ENCODE data around the gene CCDC117. TPM values are rescaled to one million over a fixed set of nuclear protein-coding genes. Genes with fewer than 3 reads are reported as not detected.
"Not testable (repeated sequence)": the region's sequence is repeated elsewhere in the genome, so short reads cannot be mapped to it uniquely, and the experiment has no call there.

CCDC117 gene
- total RNA-seq, 1 donor = 28.6 TPM

- Histone ChIP-seq H3K27ac (ENCODE audit: low read depth, low read length) (no peak overlapping the region), H3K79me2 (ENCODE audit: insufficient read depth, low read length) (no peaks in the 10 kb centered on the region), H4K20me1 (ENCODE audit: insufficient read depth, low read length) (peaks cover 4% of the 10 kb centered on the region), H3K4me2 (ENCODE audit: insufficient read depth, low read length) (no peak overlapping the region), H3K4me1 (ENCODE audit: insufficient read depth, low read length) (no peaks in the 10 kb centered on the region), H3K9me3 (ENCODE audit: low read depth, low read length) (no peaks in the 10 kb centered on the region), H3K27me3 (ENCODE audit: insufficient read depth, low read length) (no peaks in the 10 kb centered on the region), H3K36me3 (ENCODE audit: insufficient read depth, low read length) (no peaks in the 10 kb centered on the region), H3K4me3 (ENCODE audit: insufficient read depth, low read length) (no peak overlapping the region), H2AFZ (ENCODE audit: low read length) (no peak overlapping the region)
- DNase-seq (ENCODE audit: insufficient read length, low spot score, missing footprints) = no peak
- TF ChIP-seq CTCF (IDR thresholded peaks at IDR 0.05; ENCODE audit: extremely low read depth, low read depth, low read length) = no peak
Observed at GRCh38 chr22:28822930-28823551, 50.5 kb downstream of the CCDC117 start.

GRCh38 chr22:28824455-28824854 lies 52.0 kb downstream of the CCDC117 start:
- H3K27ac ChIP-seq (ENCODE audit: low read depth, low read length); H3K4me3 ChIP-seq (ENCODE audit: insufficient read depth, low read length); DNase-seq (ENCODE audit: insufficient read length, low spot score, missing footprints); H3K4me1 ChIP-seq (ENCODE audit: insufficient read depth, low read length); H3K9me3 ChIP-seq (ENCODE audit: low read depth, low read length); H3K36me3 ChIP-seq (ENCODE audit: insufficient read depth, low read length); H2AFZ ChIP-seq (ENCODE audit: low read length); H4K20me1 ChIP-seq (ENCODE audit: insufficient read depth, low read length); H3K79me2 ChIP-seq (ENCODE audit: insufficient read depth, low read length); H3K27me3 ChIP-seq (ENCODE audit: insufficient read depth, low read length); H3K4me2 ChIP-seq (ENCODE audit: insufficient read depth, low read length): not testable (repeated sequence)

GRCh38 chr22:28826430-28826829 lies 53.9 kb downstream of the CCDC117 start:
- H3K4me1 ChIP-seq (ENCODE audit: insufficient read depth, low read length); H3K4me2 ChIP-seq (ENCODE audit: insufficient read depth, low read length); H3K27ac ChIP-seq (ENCODE audit: low read depth, low read length); H3K36me3 ChIP-seq (ENCODE audit: insufficient read depth, low read length); H3K4me3 ChIP-seq (ENCODE audit: insufficient read depth, low read length); H3K79me2 ChIP-seq (ENCODE audit: insufficient read depth, low read length); DNase-seq (ENCODE audit: insufficient read length, low spot score, missing footprints); H4K20me1 ChIP-seq (ENCODE audit: insufficient read depth, low read length); H3K9me3 ChIP-seq (ENCODE audit: low read depth, low read length); H2AFZ ChIP-seq (ENCODE audit: low read length); H3K27me3 ChIP-seq (ENCODE audit: insufficient read depth, low read length): not testable (repeated sequence)

- Histone ChIP-seq H3K4me2 (ENCODE audit: insufficient read depth, low read length) (no peak overlapping the region), H3K79me2 (ENCODE audit: insufficient read depth, low read length) (no peaks in the 10 kb centered on the region), H3K27me3 (ENCODE audit: insufficient read depth, low read length) (no peaks in the 10 kb centered on the region), H3K4me1 (ENCODE audit: insufficient read depth, low read length) (no peaks in the 10 kb centered on the region), H3K4me3 (ENCODE audit: insufficient read depth, low read length) (no peak overlapping the region), H4K20me1 (ENCODE audit: insufficient read depth, low read length) (no peaks in the 10 kb centered on the region), H3K36me3 (ENCODE audit: insufficient read depth, low read length) (no peaks in the 10 kb centered on the region), H3K27ac (ENCODE audit: low read depth, low read length) (no peak overlapping the region), H3K9me3 (ENCODE audit: low read depth, low read length) (no peaks in the 10 kb centered on the region), H2AFZ (ENCODE audit: low read length) (no peak overlapping the region)
- no peak for DNase-seq (ENCODE audit: insufficient read length, low spot score, missing footprints)
- no peak for TF ChIP-seq CTCF (IDR thresholded peaks at IDR 0.05; ENCODE audit: extremely low read depth, low read depth, low read length)
Observed at GRCh38 chr22:28826921-28827320, 54.4 kb downstream of the CCDC117 start.

GRCh38 chr22:28829358-28830181 lies 57.1 kb downstream of the CCDC117 start:
- no peak overlapping the region for H3K4me2 ChIP-seq (ENCODE audit: insufficient read depth, low read length)

More at GRCh38 chr22:28829358-28830181, 57.1 kb downstream of the CCDC117 start:
- H3K4me1 ChIP-seq (ENCODE audit: insufficient read depth, low read length) = no peaks in the 10 kb centered on the region
- H4K20me1 ChIP-seq (ENCODE audit: insufficient read depth, low read length) = peaks cover 3% of the 10 kb centered on the region
- DNase-seq (ENCODE audit: insufficient read length, low spot score, missing footprints) = peak; percentile 93
- peak; percentile 99 for TF ChIP-seq CTCF (IDR thresholded peaks at IDR 0.05; ENCODE audit: extremely low read depth, low read depth, low read length)
- H3K9me3 ChIP-seq (ENCODE audit: low read depth, low read length) = no peaks in the 10 kb centered on the region
- no peak overlapping the region for H3K4me3 ChIP-seq (ENCODE audit: insufficient read depth, low read length)
- no peaks in the 10 kb centered on the region for H3K36me3 ChIP-seq (ENCODE audit: insufficient read depth, low read length)
- no peaks in the 10 kb centered on the region for H3K79me2 ChIP-seq (ENCODE audit: insufficient read depth, low read length)
- H3K27ac ChIP-seq (ENCODE audit: low read depth, low read length) = no peak overlapping the region
- no peak overlapping the region for H2AFZ ChIP-seq (ENCODE audit: low read length)
- no peaks in the 10 kb centered on the region for H3K27me3 ChIP-seq (ENCODE audit: insufficient read depth, low read length)

Data from osteoblast (primary cell).